ENCODE results near the gene SPTBN4. TPM values are rescaled to one million over a fixed set of nuclear protein-coding genes. Genes with fewer than 3 reads are reported as not detected.

SPTBN4 gene
- total and polyA plus RNA-seq, 10 of the 15 experiments (the other 5 are each of a cell fraction or from before 2014, with no cell fraction given), result 0.04 to 1.1 (median 0.34) TPM; not detected in 1

DNA sequence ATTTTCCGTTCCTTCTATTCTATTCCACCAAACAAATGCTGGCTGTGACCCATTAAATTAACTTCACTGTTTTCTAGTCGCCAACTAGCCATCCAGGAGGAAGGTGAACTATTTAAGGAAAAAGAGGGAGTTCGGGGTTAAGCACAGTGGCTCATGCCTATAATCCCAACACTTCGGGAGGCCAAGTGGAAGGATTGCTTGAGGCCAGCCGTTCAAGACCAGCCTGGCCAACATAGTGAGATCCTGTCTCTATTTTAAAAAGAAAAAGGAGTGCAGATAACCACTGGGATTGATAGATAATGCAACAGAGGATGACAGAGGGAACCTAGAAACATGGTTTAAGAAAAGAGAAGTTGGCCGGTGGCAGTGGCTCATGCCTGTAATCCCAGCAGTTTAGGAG lies 44.7 kb downstream of the SPTBN4 start (continued):
- no peak for TF ChIP-seq SUPT20H (IDR thresholded peaks at IDR 0.05; ENCODE audit: borderline replicate concordance, control insufficient read depth, low read depth, low read length)
- TF ChIP-seq, protein P1, sequence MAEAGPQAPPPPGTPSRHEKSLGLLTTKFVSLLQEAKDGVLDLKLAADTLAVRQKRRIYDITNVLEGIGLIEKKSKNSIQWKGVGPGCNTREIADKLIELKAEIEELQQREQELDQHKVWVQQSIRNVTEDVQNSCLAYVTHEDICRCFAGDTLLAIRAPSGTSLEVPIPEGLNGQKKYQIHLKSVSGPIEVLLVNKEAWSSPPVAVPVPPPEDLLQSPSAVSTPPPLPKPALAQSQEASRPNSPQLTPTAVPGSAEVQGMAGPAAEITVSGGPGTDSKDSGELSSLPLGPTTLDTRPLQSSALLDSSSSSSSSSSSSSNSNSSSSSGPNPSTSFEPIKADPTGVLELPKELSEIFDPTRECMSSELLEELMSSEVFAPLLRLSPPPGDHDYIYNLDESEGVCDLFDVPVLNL (IDR thresholded peaks at IDR 0.05; ENCODE audit: low read depth, low read length), result no peak
- TF ChIP-seq JUND (IDR thresholded peaks at IDR 0.05; ENCODE audit: low read depth, low read length), result no peak
- TF ChIP-seq, protein P2, sequence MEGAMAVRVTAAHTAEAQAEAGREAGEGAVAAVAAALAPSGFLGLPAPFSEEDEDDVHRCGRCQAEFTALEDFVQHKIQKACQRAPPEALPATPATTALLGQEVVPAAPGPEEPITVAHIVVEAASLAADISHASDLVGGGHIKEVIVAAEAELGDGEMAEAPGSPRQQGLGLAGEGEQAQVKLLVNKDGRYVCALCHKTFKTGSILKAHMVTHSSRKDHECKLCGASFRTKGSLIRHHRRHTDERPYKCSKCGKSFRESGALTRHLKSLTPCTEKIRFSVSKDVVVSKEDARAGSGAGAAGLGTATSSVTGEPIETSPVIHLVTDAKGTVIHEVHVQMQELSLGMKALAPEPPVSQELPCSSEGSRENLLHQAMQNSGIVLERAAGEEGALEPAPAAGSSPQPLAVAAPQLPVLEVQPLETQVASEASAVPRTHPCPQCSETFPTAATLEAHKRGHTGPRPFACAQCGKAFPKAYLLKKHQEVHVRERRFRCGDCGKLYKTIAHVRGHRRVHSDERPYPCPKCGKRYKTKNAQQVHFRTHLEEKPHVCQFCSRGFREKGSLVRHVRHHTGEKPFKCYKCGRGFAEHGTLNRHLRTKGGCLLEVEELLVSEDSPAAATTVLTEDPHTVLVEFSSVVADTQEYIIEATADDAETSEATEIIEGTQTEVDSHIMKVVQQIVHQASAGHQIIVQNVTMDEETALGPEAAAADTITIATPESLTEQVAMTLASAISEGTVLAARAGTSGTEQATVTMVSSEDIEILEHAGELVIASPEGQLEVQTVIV (IDR thresholded peaks at IDR 0.05; ENCODE audit: borderline replicate concordance, partially characterized antibody), result no peak
- no peak for TF ChIP-seq NRF1 (conservative IDR thresholded peaks at IDR 0.05; ENCODE audit: low read depth, low read length)
- TF ChIP-seq NR2C2 (IDR thresholded peaks at IDR 0.05; ENCODE audit: borderline replicate concordance, control insufficient read depth, insufficient read length, low read depth), result no peak
- no peak for TF ChIP-seq HDAC2 (IDR thresholded peaks at IDR 0.05)
- TF ChIP-seq TCF3 (IDR thresholded peaks at IDR 0.05; ENCODE audit: borderline replicate concordance, insufficient read depth, low read depth, low read length), result no peak
- TF ChIP-seq DPF2 (IDR thresholded peaks at IDR 0.05), result no peak

DNA sequence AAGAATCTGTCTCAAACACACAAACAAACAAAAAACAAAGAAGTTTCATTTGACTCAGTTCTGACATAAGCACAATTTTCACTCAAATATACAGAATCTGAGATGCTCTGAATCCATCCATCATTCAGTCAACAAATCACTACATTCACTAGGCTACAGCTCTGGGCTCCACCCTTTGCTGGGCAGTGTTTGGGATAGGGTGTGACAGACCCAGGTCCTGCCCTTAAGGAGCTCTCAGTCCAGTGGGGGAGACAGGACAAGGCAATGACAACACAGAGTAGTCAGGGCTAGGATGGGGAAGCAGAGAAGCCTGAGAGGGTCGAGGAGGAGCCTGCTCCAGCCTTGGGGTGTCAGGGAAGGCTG lies 45.3 kb downstream of the SPTBN4 start:
- no peak overlapping the region for H3K4me2 ChIP-seq (ENCODE audit: control insufficient read depth, insufficient read depth)
- H3K27ac ChIP-seq (ENCODE audit: control insufficient read depth, insufficient read depth), result no peak overlapping the region
- no peaks in the 10 kb centered on the region for H3K4me1 ChIP-seq (ENCODE audit: control insufficient read depth, insufficient read depth, low read length)
- H3K9me3 ChIP-seq (replicated peaks; ENCODE audit: control insufficient read depth, insufficient read depth, low read length), result no peaks in the 10 kb centered on the region
- no peak overlapping the region for H3K9ac ChIP-seq (ENCODE audit: control insufficient read depth, insufficient read depth, low read length)
- CTCF ChIA-PET, result no interaction called here
- whole genome bisulfite sequencing (ENCODE audit: insufficient coverage, insufficient replicate concordance, low lambda C conversion rate, missing lambda C conversion rate), result 0% methylated on average over 1 of the region's 1 CpG
- no peak overlapping the region for H3K4me3 ChIP-seq
- intact Hi-C loops (cut with micrococcal nuclease; ENCODE audit: unreplicated experiment) (no loop called here), in situ Hi-C loops (cut with MboI) (no loop called here)
- FAIRE-seq (no peak), ATAC-seq (no peak), DNase-seq (ENCODE audit: low read depth, low spot score) (no peak)
- RAD21 ChIA-PET (ENCODE audit: unreplicated experiment), result no interaction called here
- no peaks in the 10 kb centered on the region for H4K20me1 ChIP-seq (ENCODE audit: control insufficient read depth, insufficient read depth)
- no TSS peak for BruUV-seq (replicated peaks)
- SMC1A ChIA-PET (ENCODE audit: uncharacterized antibody, unreplicated experiment), result no interaction called here
- no peak overlapping the region for H2AFZ ChIP-seq (ENCODE audit: control insufficient read depth, low read depth, low read length)
- H3K36me3 ChIP-seq (ENCODE audit: control insufficient read depth in 2 of 2, insufficient read depth in 2 of 2, low read length in 1 of 2), result no peaks in the 10 kb centered on the region
- no peaks in the 10 kb centered on the region for H3K79me2 ChIP-seq (ENCODE audit: control insufficient read depth, insufficient read depth, low read length)
- POLR2A ChIA-PET, result no interaction called here
- peaks cover 5 to 7% of the 10 kb centered on the region in 2 experiments; a peak in 3 of 4 replicates for H3K27me3 ChIP-seq (replicated peaks in 1 of 2; ENCODE audit: control insufficient read depth in 2 of 2, insufficient read depth in 2 of 2, low read length in 1 of 2)
- TF ChIP-seq, protein P3, sequence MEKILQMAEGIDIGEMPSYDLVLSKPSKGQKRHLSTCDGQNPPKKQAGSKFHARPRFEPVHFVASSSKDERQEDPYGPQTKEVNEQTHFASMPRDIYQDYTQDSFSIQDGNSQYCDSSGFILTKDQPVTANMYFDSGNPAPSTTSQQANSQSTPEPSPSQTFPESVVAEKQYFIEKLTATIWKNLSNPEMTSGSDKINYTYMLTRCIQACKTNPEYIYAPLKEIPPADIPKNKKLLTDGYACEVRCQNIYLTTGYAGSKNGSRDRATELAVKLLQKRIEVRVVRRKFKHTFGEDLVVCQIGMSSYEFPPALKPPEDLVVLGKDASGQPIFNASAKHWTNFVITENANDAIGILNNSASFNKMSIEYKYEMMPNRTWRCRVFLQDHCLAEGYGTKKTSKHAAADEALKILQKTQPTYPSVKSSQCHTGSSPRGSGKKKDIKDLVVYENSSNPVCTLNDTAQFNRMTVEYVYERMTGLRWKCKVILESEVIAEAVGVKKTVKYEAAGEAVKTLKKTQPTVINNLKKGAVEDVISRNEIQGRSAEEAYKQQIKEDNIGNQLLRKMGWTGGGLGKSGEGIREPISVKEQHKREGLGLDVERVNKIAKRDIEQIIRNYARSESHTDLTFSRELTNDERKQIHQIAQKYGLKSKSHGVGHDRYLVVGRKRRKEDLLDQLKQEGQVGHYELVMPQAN (conservative IDR thresholded peaks at IDR 0.05), result no peak
- TF ChIP-seq ZNF622 (IDR thresholded peaks at IDR 0.05) (no peak), SREBF2 (IDR thresholded peaks at IDR 0.05; ENCODE audit: low read length) (no peak), EED (IDR thresholded peaks at IDR 0.05; ENCODE audit: low read depth) (no peak)
- TF ChIP-seq, protein P2 (IDR thresholded peaks at IDR 0.05; ENCODE audit: borderline replicate concordance, partially characterized antibody), result no peak
- TF ChIP-seq, protein P4, sequence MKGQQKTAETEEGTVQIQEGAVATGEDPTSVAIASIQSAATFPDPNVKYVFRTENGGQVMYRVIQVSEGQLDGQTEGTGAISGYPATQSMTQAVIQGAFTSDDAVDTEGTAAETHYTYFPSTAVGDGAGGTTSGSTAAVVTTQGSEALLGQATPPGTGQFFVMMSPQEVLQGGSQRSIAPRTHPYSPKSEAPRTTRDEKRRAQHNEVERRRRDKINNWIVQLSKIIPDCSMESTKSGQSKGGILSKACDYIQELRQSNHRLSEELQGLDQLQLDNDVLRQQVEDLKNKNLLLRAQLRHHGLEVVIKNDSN (IDR thresholded peaks at IDR 0.05; ENCODE audit: borderline replicate concordance, extremely low read length, insufficient read depth, low read depth, low read length), result peak; percentile 20
